Transverse colon (tissue), 4 donors: Measurements from ENCODE around the gene DOC2B. TPM values are rescaled to one million over a fixed set of nuclear protein-coding genes. Genes with fewer than 3 reads are reported as not detected.

Experiments used
- DNase-seq: peaks from one replicate; pipeline ENCODE4 v3.0.0-alpha.2; 2019
- H3K27ac ChIP-seq, 4 donors: fragments of 200-600 bp; sonication (generic); 2 replicates each; pipeline ENCODE4 v1.5.1; 2016 to 2018; ENCODE audit warnings: inconsistent platforms in 4 of 4
- H3K27me3 ChIP-seq: fragments of 200-600 bp; sonication (generic); 2 replicates; pipeline ENCODE4 v1.5.1; 2017; ENCODE audit warnings: inconsistent platforms
- H3K36me3 ChIP-seq, 4 donors: fragments of 200-600 bp; sonication (generic); 2 replicates each; pipeline ENCODE4 v1.5.1; 2017 to 2019; ENCODE audit warnings: inconsistent platforms in 4 of 4
- H3K4me1 ChIP-seq, 4 donors: fragments of 200-600 bp; sonication (generic); 2 replicates each; pipeline ENCODE4 v1.5.1; 2017 to 2020; ENCODE audit warnings: inconsistent platforms in 4 of 4
- H3K4me3 ChIP-seq, 4 donors: fragments of 200-600 bp; sonication (generic); 1 replicate in 1 of 4; 2 replicates in 3 of 4; pipeline versions ENCODE4 v1.5.1 to v1.6.1; 2017 to 2019; ENCODE audit warnings: inconsistent platforms in 4 of 4
- H3K9me3 ChIP-seq, 2 donors: fragments of 200-600 bp; sonication (generic); 2 replicates each; pipeline ENCODE4 v1.5.1; 2017 to 2019; ENCODE audit warnings: inconsistent platforms in 2 of 2
- CTCF ChIP-seq, 5 experiments: fragments of 200-600 bp in 3 of 5; fragments of 450-650 bp in 2 of 5; sonication (generic) in 3 of 5; IDR thresholded peaks; 1 replicate in 2 of 5; 2 replicates in 3 of 5; pipeline ENCODE4 v1.5.1; 2016 to 2017; ENCODE audit warnings: antibody characterized with exemption in 5 of 5, inconsistent platforms in 3 of 5, mild to moderate bottlenecking in 2 of 5, moderate library complexity in 1 of 5
- EP300 ChIP-seq: sonication (generic); formaldehyde crosslinking; IDR thresholded peaks from one replicate; pipeline ENCODE4 v1.6.1; 2017; ENCODE audit warnings: antibody characterized with exemption, low read depth
- POLR2A ChIP-seq: fragments of 450-650 bp; IDR thresholded peaks from one replicate; pipeline ENCODE4 v1.6.1; 2016; ENCODE audit warnings: antibody characterized with exemption, mild to moderate bottlenecking, moderate library complexity
- POLR2AphosphoS5 ChIP-seq, 3 donors: sonication (generic); formaldehyde crosslinking; IDR thresholded peaks; one replicate each; pipeline ENCODE4 v1.6.1; 2016; ENCODE audit warnings: antibody characterized with exemption in 3 of 3
- WGBS, 2 donors: methylation state at CpG; one replicate each; pipeline ENCODE4 v1.1.5; 2018; ENCODE audit warnings: low coverage in 1 of 2; 5-methylcytosine and 5-hydroxymethylcytosine counted together
- in situ Hi-C, 4 donors: fragments of 200-750 bp; cut with MboI; loops; one replicate each; pipeline versions ENCODE4 v1.15.0 to v1.15.1; 2017; ENCODE audit warnings: low sequenced_read_pairs in 3 of 4, low pct_ligation_motif_present in 1 of 4, low pct_unique_long_range_greater_than_20kb in 1 of 4
- intact Hi-C: fragments of 100-400 bp; cut with DNase I; formaldehyde crosslinking; loops from one replicate; pipeline ENCODE4 v1.15.1; 2023; ENCODE audit warnings: low total_unique reads
- total RNA-seq, 4 donors: library from RNA; depleted of rRNA; stranded (reverse); fragments of >200 nt; gene quantifications; one replicate each; pipeline ENCODE4 v1.1.0, GENCODE V29; 2016

Gene DOC2B
- total RNA-seq, 4 donors from 2014 or later = 1.8 to 11.6 (median 2.6) TPM

GRCh38 chr17:153851-154250, 27.6 kb downstream of the DOC2B start:
- TF ChIP-seq POLR2AphosphoS5 (IDR thresholded peaks at IDR 0.05) = no peak
- TF ChIP-seq EP300 = no peak
- no peak for TF ChIP-seq POLR2A
- no peak for TF ChIP-seq CTCF (IDR thresholded peaks at IDR 0.05)
- H3K4me3 ChIP-seq = no peak overlapping the region
- H3K36me3 ChIP-seq = no peaks in the 10 kb centered on the region
- intact Hi-C loops (no loop called here), in situ Hi-C loops (no loop called here)
- WGBS, 2 donors = 77 to 79% methylated on average over 9 of the region's 9 CpGs
- H3K27ac ChIP-seq = no peak overlapping the region
- DNase-seq = no peak
- H3K9me3 ChIP-seq = no peaks in the 10 kb centered on the region
- H3K27me3 ChIP-seq = no peaks in the 10 kb centered on the region
- H3K4me1 ChIP-seq = no peaks in the 10 kb centered on the region

- no peak for DNase-seq
- in situ Hi-C loops (no loop called here), intact Hi-C loops (no loop called here)
- TF ChIP-seq POLR2AphosphoS5 (IDR thresholded peaks at IDR 0.05) = no peak
- TF ChIP-seq CTCF (IDR thresholded peaks at IDR 0.05) = no peak
- no peak overlapping the region for H3K4me3 ChIP-seq
- no peaks in the 10 kb centered on the region for H3K4me1 ChIP-seq
- no peaks in the 10 kb centered on the region for H3K27me3 ChIP-seq
- 50 to 81% methylated on average over 2 to 7 of the region's 12 CpGs for WGBS, 2 donors
- no peaks in the 10 kb centered on the region for H3K36me3 ChIP-seq
- H3K27ac ChIP-seq = no peak overlapping the region
- no peaks in the 10 kb centered on the region for H3K9me3 ChIP-seq
Observed at GRCh38 chr17:152860-153420, 28.5 kb downstream of the DOC2B start.

- in situ Hi-C loops (no loop called here), intact Hi-C loops (no loop called here)
- Histone ChIP-seq H3K4me3 (no peak overlapping the region), H3K9me3 (no peaks in the 10 kb centered on the region), H3K36me3 (no peaks in the 10 kb centered on the region), H3K4me1 (no peaks in the 10 kb centered on the region), H3K27ac (no peak overlapping the region), H3K27me3 (no peaks in the 10 kb centered on the region)
- TF ChIP-seq EP300 = no peak
- no peak for TF ChIP-seq POLR2AphosphoS5 (IDR thresholded peaks at IDR 0.05)
- no peak for TF ChIP-seq POLR2A
- TF ChIP-seq CTCF (IDR thresholded peaks at IDR 0.05) = no peak
- DNase-seq = no peak
- WGBS, 2 donors = 75 to 85% methylated on average over 8 to 26 of the region's 26 CpGs
Observed at GRCh38 chr17:151886-152859, 29.3 kb downstream of the DOC2B start.

GRCh38 chr17:151004-151403, 30.4 kb downstream of the DOC2B start:
- in situ Hi-C loops = no loop called here
- WGBS, 2 donors = 76 to 93% methylated on average over 2 of the region's 2 CpGs
- intact Hi-C loops = no loop called here
- Histone ChIP-seq H3K27me3 (no peaks in the 10 kb centered on the region), H3K36me3 (no peaks in the 10 kb centered on the region), H3K9me3 (no peaks in the 10 kb centered on the region), H3K4me3 (no peak overlapping the region), H3K4me1 (no peaks in the 10 kb centered on the region), H3K27ac (no peak overlapping the region)
- no peak for DNase-seq
- TF ChIP-seq POLR2A (no peak), EP300 (no peak), POLR2AphosphoS5 (IDR thresholded peaks at IDR 0.05) (no peak)
